CD4-positive, alpha-beta T cell treated with Interleukin-15 for 1 hour (primary cell): Measurements from ENCODE around the gene EHMT2.
"Not testable (repeated sequence)": the region's sequence is repeated elsewhere in the genome, so short reads cannot be mapped to it uniquely, and the experiment has no call there.

Source experiments
- DNase-seq: peaks from one replicate; pipeline ENCODE4 v3.0.0-alpha.2; 2020

The EHMT2 gene

GRCh38 chr6:31887173-31888007 is 10.1 kb downstream of the EHMT2 start:
- no peak for DNase-seq

DNA sequence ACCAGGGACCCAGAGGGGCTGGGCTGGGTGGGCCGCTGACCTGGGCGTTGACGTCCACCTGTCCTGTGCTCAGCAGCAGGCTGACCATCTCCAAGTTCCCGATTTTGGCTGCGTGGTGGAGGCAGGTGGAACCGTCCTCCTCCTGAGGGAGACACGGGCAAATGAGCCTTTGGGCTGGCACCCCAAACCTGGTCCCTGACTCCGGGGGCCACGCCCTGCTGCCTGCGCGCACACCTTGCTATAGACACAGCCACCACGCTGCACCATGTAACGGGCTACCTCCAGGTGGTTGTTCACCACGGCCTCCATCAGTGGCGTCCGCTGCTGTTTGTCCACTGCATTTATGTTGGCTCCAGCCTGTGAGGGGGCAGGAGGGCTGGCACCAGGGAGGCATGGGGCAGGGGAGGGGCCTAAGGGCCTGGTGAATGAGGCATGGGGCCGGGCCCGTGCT is 10.9 kb downstream of the EHMT2 start:
- DNase-seq = no peak

- DNase-seq = no peak
Observed at GRCh38 chr6:31884528-31885035, 12.9 kb downstream of the EHMT2 start.

DNA sequence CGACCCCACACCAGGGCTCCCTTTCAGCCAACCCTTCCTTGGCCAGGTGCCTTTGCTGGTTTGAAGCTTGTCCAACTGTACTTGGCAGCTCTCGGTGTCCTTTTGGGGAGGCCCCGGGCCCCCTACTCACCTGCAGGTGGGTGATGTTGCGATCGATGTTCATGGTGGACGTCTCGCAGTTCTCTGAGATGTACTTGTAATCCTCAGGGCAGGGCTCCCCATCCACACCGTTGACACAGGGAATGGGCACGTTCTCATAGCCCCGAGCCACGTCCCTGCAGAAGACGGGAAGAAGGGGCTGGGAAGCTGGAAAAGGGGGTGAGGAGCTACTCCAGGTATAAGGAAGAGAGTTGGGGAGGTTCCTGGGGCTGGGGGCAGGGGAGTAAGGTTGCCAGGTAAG is 13.8 kb downstream of the EHMT2 start:
- no peak for DNase-seq

- DNase-seq = no peak
Observed at GRCh38 chr6:31882344-31882743, 15.2 kb downstream of the EHMT2 start.

- no peak for DNase-seq
Observed at GRCh38 chr6:31881136-31881859, 16.2 kb downstream of the EHMT2 start.

- DNase-seq = no peak
Observed at GRCh38 chr6:31880616-31881015, 16.9 kb downstream of the EHMT2 start.

DNA sequence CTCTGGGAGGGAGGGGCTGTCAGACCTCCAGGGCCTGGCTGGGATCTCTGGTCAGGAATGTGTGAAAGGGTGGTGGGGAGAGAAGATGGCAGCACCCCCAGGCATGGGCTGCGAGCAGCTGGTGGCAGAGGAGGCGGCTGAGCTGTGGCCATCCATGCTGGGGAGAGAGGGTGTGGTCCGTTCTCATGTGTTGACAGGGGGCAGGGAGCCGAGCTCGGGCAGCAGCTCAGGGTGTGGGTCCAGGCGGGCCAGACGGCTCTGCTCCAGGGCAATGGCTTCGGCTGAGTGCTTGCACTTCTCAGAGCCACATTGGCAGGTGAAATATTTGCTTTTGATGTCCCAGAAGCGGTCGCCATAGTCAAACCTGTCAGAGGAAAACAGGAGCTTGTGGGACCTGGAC is 17.6 kb downstream of the EHMT2 start:
- DNase-seq = no peak

DNA sequence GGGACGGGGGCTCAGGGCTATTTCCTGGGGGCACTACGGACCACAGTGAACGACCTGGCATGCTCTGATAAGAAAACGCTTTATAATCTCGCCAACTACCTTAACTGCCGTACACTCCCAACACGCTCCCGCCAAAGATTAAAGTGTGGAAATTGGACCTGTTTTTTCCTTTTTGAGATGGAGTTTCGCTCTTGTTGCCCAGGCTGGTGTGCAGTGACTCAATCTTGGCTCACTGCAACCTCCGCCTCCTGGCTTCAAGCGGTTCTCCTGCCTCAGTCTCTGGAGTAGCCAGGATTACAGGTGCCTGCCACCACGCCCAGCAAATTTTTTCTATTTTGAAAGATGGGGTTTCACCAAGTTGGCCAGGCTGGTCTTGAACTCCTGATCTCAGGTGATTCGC is 18.4 kb downstream of the EHMT2 start:
- no peak for DNase-seq

GRCh38 chr6:31878726-31879125 is 18.8 kb downstream of the EHMT2 start, which contains the start of gene SLC44A4:
TSS of gene SLC44A4 (minus strand) at chr6:31878997. CDS start at chr6:31878980, 17 bp downstream.
- DNase-seq = no peak

- no peak for DNase-seq
Observed at GRCh38 chr6:31878222-31878621, 19.3 kb downstream of the EHMT2 start.

DNA sequence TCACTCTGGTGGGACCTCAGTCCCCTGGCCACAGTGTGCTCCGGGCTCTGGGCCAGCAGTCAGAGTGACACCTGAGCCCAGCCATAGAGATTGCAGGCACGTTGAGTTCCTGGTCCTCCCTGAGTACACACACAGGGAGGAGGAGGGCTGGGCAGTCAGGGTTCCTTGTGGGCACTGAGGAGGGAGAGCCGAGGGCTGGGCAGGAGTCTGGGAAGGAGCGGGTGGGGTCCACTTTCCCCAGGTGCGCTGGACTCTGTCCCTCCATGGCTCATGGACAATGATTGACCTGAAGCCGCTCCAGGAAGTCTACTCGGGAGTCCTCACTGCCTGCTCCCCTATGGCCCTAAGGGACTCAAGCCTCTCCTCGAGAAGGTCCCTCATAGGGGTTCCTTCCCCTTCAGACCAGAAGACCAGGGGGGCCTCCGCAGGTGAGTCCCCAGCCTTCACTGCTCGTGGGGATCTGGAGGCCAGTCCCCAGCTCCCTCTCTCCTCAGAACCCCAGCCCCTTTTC is 19.8 kb downstream of the EHMT2 start:
- no peak for DNase-seq

- DNase-seq = no peak
Observed at GRCh38 chr6:31877125-31877650, 20.3 kb downstream of the EHMT2 start.

- DNase-seq = no peak
Observed at GRCh38 chr6:31876357-31876756, 21.1 kb downstream of the EHMT2 start.

DNA sequence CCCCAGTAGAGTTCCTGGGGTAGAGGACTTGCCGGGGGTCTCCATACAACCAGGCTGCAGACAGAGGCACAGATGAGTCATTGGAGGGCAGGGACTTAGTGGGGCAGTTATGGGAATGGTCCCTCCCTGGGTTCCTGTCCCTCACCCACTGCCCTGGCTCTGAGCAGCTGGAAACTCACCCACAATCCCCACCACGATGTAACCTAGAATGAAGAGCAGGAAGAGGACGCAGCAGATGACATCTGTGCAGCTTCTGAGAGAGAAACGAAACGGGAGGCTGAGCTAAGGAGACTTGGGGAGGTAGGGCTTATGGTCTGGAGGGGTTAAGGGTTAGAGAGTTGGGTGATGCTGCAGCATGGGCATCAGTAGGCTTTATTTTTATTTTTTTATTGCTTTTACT is 21.6 kb downstream of the EHMT2 start:
- no peak for DNase-seq

- no peak for DNase-seq
Observed at GRCh38 chr6:31874836-31875572, 22.5 kb downstream of the EHMT2 start.

DNA sequence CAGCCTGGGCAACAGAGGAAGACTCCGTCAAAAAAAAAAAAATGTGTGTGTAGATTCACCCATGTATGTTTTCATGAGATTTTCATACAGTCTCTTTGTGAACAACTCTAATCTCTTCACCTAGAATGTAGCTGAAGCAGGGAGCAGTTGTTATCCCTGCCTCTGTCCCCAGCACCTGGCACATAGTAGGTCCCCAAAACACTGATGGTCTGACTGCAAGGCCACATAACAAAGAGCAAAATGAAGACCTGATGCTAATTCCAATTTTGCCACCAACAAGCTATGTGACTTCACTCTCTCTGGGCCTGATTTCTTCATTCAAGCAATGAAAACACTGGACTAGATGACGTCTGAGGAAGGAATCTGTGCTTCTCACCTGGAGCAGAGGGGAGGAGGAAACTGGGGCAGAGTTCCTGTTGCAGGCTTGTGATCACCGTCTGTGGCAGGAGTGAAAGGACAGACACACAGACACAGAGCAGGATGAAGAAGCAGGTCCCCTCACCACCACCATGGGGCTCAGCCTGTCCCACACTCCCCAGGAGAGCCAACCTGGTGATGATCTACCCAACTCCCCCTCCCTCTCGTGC is 23.3 kb downstream of the EHMT2 start:
- no peak for DNase-seq

- DNase-seq = no peak
Observed at GRCh38 chr6:31871046-31871659, 26.3 kb downstream of the EHMT2 start.

DNA sequence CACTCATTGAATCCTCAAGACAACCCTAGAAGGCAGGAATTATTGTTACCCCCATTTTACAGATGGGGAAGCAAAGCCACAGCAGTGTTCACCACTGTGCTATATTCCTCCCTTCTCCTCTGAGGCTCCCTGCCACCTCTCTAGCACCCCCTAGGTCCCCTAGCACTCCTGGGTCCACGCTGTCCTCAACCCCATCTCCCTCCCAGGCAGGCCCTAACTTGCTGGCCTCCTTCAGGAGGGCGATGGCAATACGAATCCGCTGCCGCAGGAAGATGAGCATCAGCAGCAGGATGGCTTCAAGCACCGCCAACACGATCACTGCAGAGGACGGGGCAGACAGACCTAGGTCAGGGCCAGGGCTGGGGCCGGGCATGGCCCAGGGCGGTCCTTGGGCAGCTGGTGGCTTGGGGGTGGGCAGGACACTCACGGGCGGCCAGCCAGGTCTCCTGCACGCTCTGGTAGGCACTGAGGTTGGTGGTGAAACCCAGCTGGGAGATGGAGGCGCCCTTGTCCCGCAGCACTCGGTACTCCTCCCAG is 27.0 kb downstream of the EHMT2 start:
- DNase-seq = no peak

- DNase-seq = no peak
Observed at GRCh38 chr6:31869343-31869742, 28.2 kb downstream of the EHMT2 start.

GRCh38 chr6:31868658-31868971 is 28.9 kb downstream of the EHMT2 start:
- DNase-seq = not testable (repeated sequence)
